Muscle of arm (tissue), 12 donors: ENCODE data around the gene LPP. TPM values are rescaled to one million over a fixed set of nuclear protein-coding genes. Genes with fewer than 3 reads are reported as not detected.
"Not testable (repeated sequence)": the region's sequence is repeated elsewhere in the genome, so short reads cannot be mapped to it uniquely, and the experiment has no call there.

Source experiments
- DNase-seq: peaks from one replicate; pipeline ENCODE4 v3.0.0-alpha.2; 2013
- polyA plus RNA-seq, 12 donors: library from polyadenylated mRNA; unstranded; fragments of 120-200 nt; gene quantifications; one replicate each; pipeline ENCODE4 v1.2.1, GENCODE V29; 2013; ENCODE audit not compliant: insufficient read length in 12 of 12

The LPP gene
- polyA plus RNA-seq, 12 donors = 13.8 to 39.6 (median 16.4) TPM; not detected in 1

- no peak for DNase-seq
These were observed 279.0 kb downstream of the LPP start for GRCh38 chr3:188432802-188433520.

- no peak for DNase-seq
These were observed 279.7 kb downstream of the LPP start for GRCh38 chr3:188433521-188434150.

- no peak for DNase-seq
These were observed 280.6 kb downstream of the LPP start for GRCh38 chr3:188434594-188434993.

GRCh38 chr3:188435266-188435665 lies 281.3 kb downstream of the LPP start:
- no peak for DNase-seq

GRCh38 chr3:188437926-188438325 lies 284.0 kb downstream of the LPP start:
- no peak for DNase-seq

GRCh38 chr3:188439080-188439479 lies 285.1 kb downstream of the LPP start:
- no peak for DNase-seq

GRCh38 chr3:188440340-188440972 lies 286.5 kb downstream of the LPP start:
- DNase-seq = no peak

- DNase-seq = no peak
These were observed 288.5 kb downstream of the LPP start for GRCh38 chr3:188442430-188442829.

- DNase-seq = not testable (repeated sequence)
These were observed 291.2 kb downstream of the LPP start for GRCh38 chr3:188445175-188445574.

- DNase-seq = no peak
These were observed 292.1 kb downstream of the LPP start for GRCh38 chr3:188446014-188446413.

- DNase-seq = no peak
These were observed 292.8 kb downstream of the LPP start for GRCh38 chr3:188446766-188447165.

GRCh38 chr3:188448813-188449212 lies 294.9 kb downstream of the LPP start:
- no peak for DNase-seq

- no peak for DNase-seq
These were observed 295.5 kb downstream of the LPP start for GRCh38 chr3:188449421-188449820.

GRCh38 chr3:188452158-188452772 lies 298.3 kb downstream of the LPP start:
- DNase-seq = no peak

- DNase-seq = no peak
These were observed 299.8 kb downstream of the LPP start for GRCh38 chr3:188453431-188454384.

- no peak for DNase-seq
These were observed 301.8 kb downstream of the LPP start for GRCh38 chr3:188455748-188456147.

- no peak for DNase-seq
These were observed 304.8 kb downstream of the LPP start for GRCh38 chr3:188458756-188459155.

- no peak for DNase-seq
These were observed 311.4 kb downstream of the LPP start for GRCh38 chr3:188465311-188465710.

- DNase-seq = no peak
These were observed 314.2 kb downstream of the LPP start for GRCh38 chr3:188468196-188468595.

GRCh38 chr3:188468662-188469061 lies 314.7 kb downstream of the LPP start:
- no peak for DNase-seq

GRCh38 chr3:188469228-188469885 lies 315.4 kb downstream of the LPP start:
- DNase-seq = no peak
